ENCODE results near the gene SDC3. TPM values are rescaled to one million over a fixed set of nuclear protein-coding genes. Genes with fewer than 3 reads are reported as not detected.

SDC3 gene
- total RNA-seq, 4 donors from 2014 or later = 7.7 to 16.7 (median 15.1) TPM

DNA sequence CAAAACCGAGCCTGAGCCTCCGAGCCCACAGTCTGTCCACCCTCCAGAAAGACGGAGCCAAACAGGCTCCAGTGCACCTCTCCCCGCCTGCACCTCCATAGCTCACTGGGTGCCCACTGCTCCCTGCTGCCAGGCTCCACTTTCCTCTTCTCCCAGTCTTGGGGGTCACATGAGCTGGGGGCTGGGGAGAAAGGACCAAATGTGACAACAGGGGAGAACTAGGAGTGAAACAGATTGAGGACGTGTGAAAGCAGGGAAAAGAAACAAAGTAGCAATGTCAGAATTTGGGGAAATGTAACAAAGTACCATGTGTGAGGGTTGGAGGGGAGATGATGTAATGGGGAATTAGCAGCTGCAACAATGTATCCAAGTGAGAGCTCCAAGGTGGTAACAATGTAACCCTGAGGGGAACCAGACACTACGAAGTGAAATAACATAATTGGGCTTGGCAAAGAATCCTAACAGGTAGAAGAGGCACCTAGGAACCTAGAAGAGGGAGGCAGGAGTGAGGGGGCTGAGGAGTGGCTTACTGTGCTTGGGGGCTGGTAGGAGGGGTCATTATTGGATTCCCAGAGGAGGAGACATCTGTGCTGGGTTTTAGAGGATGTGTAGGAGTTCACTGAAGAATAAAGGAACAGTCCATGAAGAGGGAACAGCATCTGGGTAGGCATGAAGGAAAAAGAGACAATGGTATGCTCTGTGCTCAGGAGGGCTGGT is 12.5 kb downstream of the SDC3 start:
- no peak overlapping the region for H3K27ac ChIP-seq
- no peak overlapping the region for H3K4me3 ChIP-seq
- H3K9me3 ChIP-seq = no peaks in the 10 kb centered on the region
- no peak for DNase-seq (ENCODE audit: low spot score in 2 of 2)
- TF ChIP-seq, protein P1, sequence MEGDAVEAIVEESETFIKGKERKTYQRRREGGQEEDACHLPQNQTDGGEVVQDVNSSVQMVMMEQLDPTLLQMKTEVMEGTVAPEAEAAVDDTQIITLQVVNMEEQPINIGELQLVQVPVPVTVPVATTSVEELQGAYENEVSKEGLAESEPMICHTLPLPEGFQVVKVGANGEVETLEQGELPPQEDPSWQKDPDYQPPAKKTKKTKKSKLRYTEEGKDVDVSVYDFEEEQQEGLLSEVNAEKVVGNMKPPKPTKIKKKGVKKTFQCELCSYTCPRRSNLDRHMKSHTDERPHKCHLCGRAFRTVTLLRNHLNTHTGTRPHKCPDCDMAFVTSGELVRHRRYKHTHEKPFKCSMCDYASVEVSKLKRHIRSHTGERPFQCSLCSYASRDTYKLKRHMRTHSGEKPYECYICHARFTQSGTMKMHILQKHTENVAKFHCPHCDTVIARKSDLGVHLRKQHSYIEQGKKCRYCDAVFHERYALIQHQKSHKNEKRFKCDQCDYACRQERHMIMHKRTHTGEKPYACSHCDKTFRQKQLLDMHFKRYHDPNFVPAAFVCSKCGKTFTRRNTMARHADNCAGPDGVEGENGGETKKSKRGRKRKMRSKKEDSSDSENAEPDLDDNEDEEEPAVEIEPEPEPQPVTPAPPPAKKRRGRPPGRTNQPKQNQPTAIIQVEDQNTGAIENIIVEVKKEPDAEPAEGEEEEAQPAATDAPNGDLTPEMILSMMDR (IDR thresholded peaks at IDR 0.05) = no peak
- TF ChIP-seq EP300 (IDR thresholded peaks at IDR 0.05) = no peak
- no peak for TF ChIP-seq POLR2AphosphoS5 (IDR thresholded peaks at IDR 0.05)
- TF ChIP-seq POLR2A (IDR thresholded peaks at IDR 0.05) = no peak
- 73% methylated on average over 6 of the region's 6 CpGs for WGBS
- no peaks in the 10 kb centered on the region for H3K4me1 ChIP-seq
- no peaks in the 10 kb centered on the region for H3K36me3 ChIP-seq
- H3K27me3 ChIP-seq = no peaks in the 10 kb centered on the region

DNA sequence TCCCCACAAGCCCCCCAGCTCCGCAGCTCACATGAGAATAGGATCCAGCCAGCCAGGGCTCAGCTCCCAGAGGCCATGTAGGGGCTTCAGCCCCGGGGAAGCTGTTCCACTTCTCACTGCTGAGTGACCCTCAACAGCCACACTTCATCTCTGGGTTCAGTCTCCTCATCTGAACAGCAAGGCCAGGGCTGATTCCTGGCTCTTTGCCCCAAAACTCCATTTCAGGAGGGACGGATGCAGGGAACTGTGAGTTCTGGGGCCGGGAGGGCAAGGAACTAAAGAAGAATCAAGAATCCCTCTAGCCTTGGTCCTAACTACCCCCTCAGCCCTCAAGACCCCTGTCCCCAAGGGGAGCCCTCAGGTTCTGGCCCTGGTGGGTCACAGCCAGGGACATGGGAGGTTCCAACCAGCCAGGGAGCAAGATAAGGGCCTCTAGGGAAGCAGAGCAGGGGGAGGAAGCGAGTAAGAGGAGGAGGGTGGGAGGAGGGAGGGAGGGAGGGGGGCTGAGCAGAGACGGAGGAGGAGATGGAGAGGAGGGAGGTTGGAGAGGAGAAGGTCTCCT is 13.1 kb downstream of the SDC3 start:
- DNase-seq (ENCODE audit: low spot score in 2 of 2) = no peak
- Histone ChIP-seq H3K4me3 (no peak overlapping the region), H3K9me3 (no peaks in the 10 kb centered on the region), H3K36me3 (no peaks in the 10 kb centered on the region), H3K4me1 (no peaks in the 10 kb centered on the region), H3K27ac (no peak overlapping the region), H3K27me3 (no peaks in the 10 kb centered on the region)
- 73% methylated on average over 6 of the region's 6 CpGs for WGBS
- TF ChIP-seq EP300 (IDR thresholded peaks at IDR 0.05) = no peak
- TF ChIP-seq, protein P1 (IDR thresholded peaks at IDR 0.05) = no peak
- TF ChIP-seq POLR2AphosphoS5 (IDR thresholded peaks at IDR 0.05) = no peak
- TF ChIP-seq POLR2A (IDR thresholded peaks at IDR 0.05) = no peak

DNA sequence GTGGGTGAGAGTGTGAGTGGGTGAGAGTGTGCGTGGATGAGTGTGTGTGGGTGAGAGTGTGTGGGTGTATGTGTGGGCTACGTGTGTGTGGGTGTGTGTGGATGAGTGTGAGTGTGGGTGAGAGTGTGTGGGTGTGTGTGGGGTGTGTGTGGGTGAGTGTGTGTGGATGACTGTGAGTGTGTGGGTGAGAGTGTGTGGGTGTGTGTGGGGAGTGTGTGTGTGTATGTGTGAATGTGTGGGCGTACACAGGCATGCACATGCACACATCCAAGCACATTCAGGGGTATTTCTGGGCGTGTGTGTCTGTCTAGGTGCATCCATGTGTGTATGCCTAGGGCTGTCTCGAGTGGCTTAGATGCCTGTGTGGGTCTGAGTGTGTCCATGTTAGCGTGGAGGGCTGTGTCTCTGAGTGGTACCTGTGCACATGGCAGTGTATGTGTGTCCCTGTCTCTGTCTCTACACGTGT is 14.0 kb downstream of the SDC3 start:
- TF ChIP-seq, protein P1 (IDR thresholded peaks at IDR 0.05) = no peak
- TF ChIP-seq POLR2AphosphoS5 (IDR thresholded peaks at IDR 0.05) (no peak), EP300 (IDR thresholded peaks at IDR 0.05) (no peak), POLR2A (IDR thresholded peaks at IDR 0.05) (no peak)
- Histone ChIP-seq H3K9me3 (no peaks in the 10 kb centered on the region), H3K27me3 (no peaks in the 10 kb centered on the region), H3K4me3 (no peak overlapping the region), H3K4me1 (no peaks in the 10 kb centered on the region), H3K36me3 (no peaks in the 10 kb centered on the region), H3K27ac (no peak overlapping the region)
- no peak for DNase-seq (ENCODE audit: low spot score in 2 of 2)
- 77% methylated on average over 7 of the region's 7 CpGs for WGBS

DNA sequence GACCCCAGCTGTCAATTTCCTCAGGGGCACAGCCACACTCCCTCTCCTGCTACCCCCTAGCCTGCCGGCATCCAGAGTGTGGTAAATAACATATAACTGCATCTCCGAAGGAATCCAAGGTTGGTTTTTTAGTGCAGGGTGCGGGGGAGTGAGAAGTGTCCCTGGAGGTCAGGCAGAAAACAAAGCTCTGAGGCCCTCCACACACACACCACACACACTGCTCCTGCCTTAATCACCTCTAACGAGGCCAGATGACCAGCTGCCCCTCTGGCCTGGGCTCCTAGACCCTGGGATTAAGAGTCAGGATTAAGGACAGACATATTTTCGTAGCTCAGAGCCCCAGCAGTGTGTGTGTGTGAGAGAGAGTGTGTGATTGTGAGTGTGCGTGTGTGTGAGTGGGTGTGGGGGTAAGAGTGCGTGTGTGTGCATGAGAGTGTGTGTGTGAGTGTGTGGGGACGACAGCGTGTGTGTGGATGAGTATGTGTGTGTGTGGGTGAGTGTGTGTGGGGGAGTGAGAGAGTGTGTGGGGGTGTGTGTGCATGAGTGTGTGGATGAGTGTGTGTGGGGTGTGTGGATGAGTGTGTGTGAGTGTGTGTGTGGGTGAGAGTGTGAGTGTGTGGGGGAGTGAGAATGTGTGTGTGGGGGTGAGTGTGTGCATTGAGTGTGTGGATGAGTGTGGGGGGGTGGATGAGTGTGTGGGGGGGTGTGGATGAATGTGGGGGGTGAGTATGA is 14.6 kb downstream of the SDC3 start:
- no peak overlapping the region for H3K4me3 ChIP-seq
- TF ChIP-seq POLR2AphosphoS5 (IDR thresholded peaks at IDR 0.05) = no peak
- TF ChIP-seq POLR2A (IDR thresholded peaks at IDR 0.05) = no peak
- TF ChIP-seq EP300 (IDR thresholded peaks at IDR 0.05) = no peak
- TF ChIP-seq, protein P1 (IDR thresholded peaks at IDR 0.05) = no peak
- no peaks in the 10 kb centered on the region for H3K9me3 ChIP-seq
- peaks cover under 1% of the 10 kb centered on the region for H3K4me1 ChIP-seq
- H3K36me3 ChIP-seq = no peaks in the 10 kb centered on the region
- H3K27me3 ChIP-seq = no peaks in the 10 kb centered on the region
- no peak for DNase-seq (ENCODE audit: low spot score in 2 of 2)
- 78% methylated on average over 9 of the region's 9 CpGs for WGBS
- no peak overlapping the region for H3K27ac ChIP-seq

DNA sequence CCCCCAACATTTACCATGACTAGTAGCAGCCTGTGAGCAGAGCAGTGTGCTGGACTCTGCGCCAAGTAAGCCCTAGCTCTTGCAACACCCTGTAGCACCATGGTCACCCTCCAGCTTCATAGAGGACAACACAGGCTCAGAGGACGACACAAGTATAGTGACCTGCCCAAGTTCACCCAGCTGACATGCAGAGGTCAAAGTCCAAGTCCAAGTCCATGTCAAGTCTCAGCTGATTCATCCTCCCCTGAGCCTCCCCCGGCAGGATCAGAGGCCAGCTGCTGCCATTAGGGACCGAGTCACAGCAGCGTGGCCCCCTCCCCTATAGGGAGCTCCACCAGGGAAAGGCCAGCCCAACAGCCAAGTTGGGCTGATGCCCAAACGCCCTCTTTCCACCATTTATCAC is 15.9 kb downstream of the SDC3 start:
- TF ChIP-seq, protein P1 (IDR thresholded peaks at IDR 0.05) = no peak
- TF ChIP-seq POLR2AphosphoS5 (IDR thresholded peaks at IDR 0.05) = no peak
- no peak for TF ChIP-seq EP300 (IDR thresholded peaks at IDR 0.05)
- TF ChIP-seq POLR2A (IDR thresholded peaks at IDR 0.05) = no peak
- DNase-seq (ENCODE audit: low spot score in 2 of 2) = no peak
- no peak overlapping the region for H3K27ac ChIP-seq
- peaks cover 13% of the 10 kb centered on the region for H3K4me1 ChIP-seq
- H3K4me3 ChIP-seq = no peak overlapping the region
- no peaks in the 10 kb centered on the region for H3K36me3 ChIP-seq
- no peaks in the 10 kb centered on the region for H3K27me3 ChIP-seq
- H3K9me3 ChIP-seq = no peaks in the 10 kb centered on the region
- 73% methylated on average over 4 of the region's 6 CpGs for WGBS
